IMR-90 (cell line): Measurements from ENCODE around the gene RAB39A.

Experiments
- CEBPB ChIP-seq: IDR thresholded peaks from 2 replicates; pipeline ENCODE4 v1.6.1; 2012; ENCODE audit warnings: low read depth, low read length, improper control_type of control experiment
- CHD1 ChIP-seq: IDR thresholded peaks from 2 replicates; pipeline ENCODE4 v1.6.1; 2012; ENCODE audit warnings: low read depth, low read length, improper control_type of control experiment
- CTCF ChIP-seq: conservative IDR thresholded peaks from 2 replicates; pipeline ENCODE4 v1.5.1; 2012; ENCODE audit warnings: mild to moderate bottlenecking, low read depth, low read length, improper control_type of control experiment
- ELK1 ChIP-seq: fragments of 150-350 bp; IDR thresholded peaks from 2 replicates; pipeline ENCODE4 v1.6.1; 2016; ENCODE audit warnings: low read depth, mild to moderate bottlenecking, low read length, moderate library complexity, borderline replicate concordance
- FOS ChIP-seq: fragments of 150-350 bp; IDR thresholded peaks from 2 replicates; pipeline ENCODE4 v1.6.1; 2016; ENCODE audit warnings: low read depth, low read length
- MXI1 ChIP-seq: IDR thresholded peaks from 2 replicates; pipeline ENCODE4 v1.6.1; 2012; ENCODE audit warnings: low read depth, mild to moderate bottlenecking, low read length, moderate library complexity, borderline replicate concordance
- POLR2A ChIP-seq: IDR thresholded peaks from 2 replicates; pipeline ENCODE4 v1.6.1; 2012; ENCODE audit warnings: mild to moderate bottlenecking, low read depth, low read length
- RAD21 ChIP-seq: IDR thresholded peaks from 2 replicates; pipeline ENCODE4 v1.6.1; 2012; ENCODE audit warnings: low read length, improper control_type of control experiment
- RCOR1 ChIP-seq: IDR thresholded peaks from 2 replicates; pipeline ENCODE4 v1.6.1; 2012; ENCODE audit warnings: mild to moderate bottlenecking, low read length, improper control_type of control experiment; ENCODE audit not compliant: insufficient replicate concordance
- RFX5 ChIP-seq: IDR thresholded peaks from 2 replicates; pipeline ENCODE4 v1.8.0; 2012; ENCODE audit warnings: low read depth, mild to moderate bottlenecking, low read length, moderate library complexity
- SMC3 ChIP-seq: fragments of 150-350 bp; IDR thresholded peaks from 2 replicates; pipeline ENCODE4 v1.6.1; 2016; ENCODE audit warnings: low read depth, mild to moderate bottlenecking, antibody characterized with exemption, low read length, moderate library complexity
- USF2 ChIP-seq: fragments of 150-350 bp; IDR thresholded peaks from 2 replicates; pipeline ENCODE4 v1.6.1; 2017; ENCODE audit warnings: mild to moderate bottlenecking, antibody characterized with exemption, low read length, low read depth

DNA sequence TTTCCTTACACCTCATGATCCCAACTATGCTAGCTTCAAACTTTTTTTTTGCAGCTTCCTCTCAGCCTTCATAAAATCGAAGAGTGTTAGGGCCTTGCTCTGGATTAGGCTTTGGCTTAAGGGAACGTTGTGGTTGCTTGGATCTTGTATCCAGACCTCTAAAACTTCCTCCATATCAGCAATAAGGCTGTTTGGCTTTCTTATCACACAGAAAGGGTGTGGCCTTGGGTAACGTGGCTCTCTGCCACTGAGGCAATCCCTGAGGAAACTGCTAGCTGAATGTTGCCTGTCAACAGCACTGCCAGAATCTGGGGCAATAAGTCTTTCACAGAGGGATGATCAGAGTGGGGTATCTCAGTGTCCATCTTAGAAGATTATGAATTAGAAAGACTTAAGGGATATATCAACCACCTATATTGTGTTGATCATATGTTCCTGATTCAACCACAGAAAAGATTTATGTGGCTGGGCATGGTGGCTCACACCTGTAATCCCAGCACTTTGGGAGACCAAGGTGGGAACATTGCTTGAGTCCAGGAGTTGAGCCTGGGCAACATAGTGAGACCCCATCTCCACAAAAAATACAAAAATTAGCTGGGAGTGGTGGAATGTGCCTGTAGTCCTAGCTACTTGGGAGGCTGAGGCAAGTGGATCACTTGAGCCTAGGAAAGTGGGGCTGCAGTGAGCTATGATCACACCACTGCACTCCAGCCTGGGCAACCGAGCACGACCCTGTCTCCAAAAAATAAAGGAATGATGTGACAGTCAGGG is 67.9 kb downstream of the RAB39A start:
- TF ChIP-seq CTCF (no peak), MXI1 (no peak), POLR2A (no peak), USF2 (no peak), SMC3 (no peak), RCOR1 (no peak), RAD21 (no peak), FOS (no peak), CEBPB (no peak), RFX5 (no peak), ELK1 (no peak), CHD1 (no peak)
